ENCODE results near the gene LAMTOR1. TPM values are rescaled to one million over a fixed set of nuclear protein-coding genes. Genes with fewer than 3 reads are reported as not detected.
"Not testable (repeated sequence)": the region's sequence is repeated elsewhere in the genome, so short reads cannot be mapped to it uniquely, and the experiment has no call there.

The LAMTOR1 gene
- total RNA-seq, 1 donor from 2014 or later = 148 TPM

GRCh38 chr11:72135891-72136683 is 33.0 kb upstream of the LAMTOR1 start:
- intact Hi-C loops (cut with DNase I) = no loop called here
- no peak overlapping the region for H3K27ac ChIP-seq
- no peaks in the 10 kb centered on the region for H3K36me3 ChIP-seq
- H3K9me3 ChIP-seq = no peaks in the 10 kb centered on the region
- no peak for TF ChIP-seq CTCF (IDR thresholded peaks at IDR 0.05)
- no peaks in the 10 kb centered on the region for H3K4me1 ChIP-seq
- no peak for DNase-seq (ENCODE audit: low spot score in 2 of 2)
- no peak overlapping the region for H3K4me3 ChIP-seq
- H3K27me3 ChIP-seq = no peaks in the 10 kb centered on the region

DNA sequence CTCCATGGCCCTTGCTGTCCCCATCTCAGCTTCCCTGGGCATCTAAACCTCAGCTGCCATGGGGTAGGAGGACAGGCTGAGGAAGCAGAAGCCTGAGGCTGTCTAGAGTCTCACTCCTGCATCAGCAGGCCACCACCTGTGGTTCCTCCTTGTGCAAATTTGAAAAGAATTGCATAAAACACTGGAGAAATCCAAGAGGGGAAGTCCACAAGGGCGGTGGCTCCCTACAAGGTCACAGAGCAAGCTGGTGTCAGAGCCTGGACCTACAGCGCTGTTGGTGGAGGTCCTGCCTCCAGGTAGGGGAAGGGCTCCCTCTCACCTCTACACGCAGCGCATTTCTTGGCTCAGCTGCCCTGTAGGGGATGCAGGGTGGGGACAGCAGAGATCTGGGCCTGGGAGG is 32.4 kb upstream of the LAMTOR1 start, which contains the start of gene FOLR3:
Gene FOLR3 (plus strand): TSS at position 253 of the 400 bp plus-strand sequence. CDS start 228 bp downstream, outside the sequence.
- intact Hi-C loops (cut with DNase I); H3K9me3 ChIP-seq; H3K27ac ChIP-seq; H3K36me3 ChIP-seq; H3K4me1 ChIP-seq; H3K27me3 ChIP-seq; H3K4me3 ChIP-seq; DNase-seq (ENCODE audit: low spot score in 2 of 2): not testable (repeated sequence)

DNA sequence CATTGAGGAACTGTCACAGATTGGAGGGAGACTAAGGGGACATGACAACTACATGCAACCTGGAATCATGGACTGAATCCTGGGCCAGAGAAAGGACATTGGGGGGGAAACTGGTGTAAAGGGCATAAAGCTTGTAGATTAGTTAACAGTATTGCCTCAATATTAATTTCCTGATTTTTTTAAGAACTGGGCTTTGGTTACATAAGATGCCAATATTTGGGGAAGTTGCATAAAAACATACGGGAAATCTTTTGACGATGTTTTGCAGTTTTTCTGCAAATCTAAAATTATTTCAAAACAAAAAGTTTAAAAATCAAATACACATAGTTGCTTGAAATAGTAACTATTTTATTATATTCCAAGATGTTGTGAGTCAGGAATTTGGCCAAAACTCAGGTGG is 29.5 kb upstream of the LAMTOR1 start:
- DNase-seq (ENCODE audit: low spot score in 2 of 2) = no peak
- Histone ChIP-seq H3K36me3 (no peaks in the 10 kb centered on the region), H3K27me3 (no peaks in the 10 kb centered on the region), H3K4me3 (no peak overlapping the region), H3K27ac (no peak overlapping the region), H3K4me1 (no peaks in the 10 kb centered on the region), H3K9me3 (no peaks in the 10 kb centered on the region)
- TF ChIP-seq CTCF (IDR thresholded peaks at IDR 0.05) = no peak
- intact Hi-C loops (cut with DNase I) = no loop called here

DNA sequence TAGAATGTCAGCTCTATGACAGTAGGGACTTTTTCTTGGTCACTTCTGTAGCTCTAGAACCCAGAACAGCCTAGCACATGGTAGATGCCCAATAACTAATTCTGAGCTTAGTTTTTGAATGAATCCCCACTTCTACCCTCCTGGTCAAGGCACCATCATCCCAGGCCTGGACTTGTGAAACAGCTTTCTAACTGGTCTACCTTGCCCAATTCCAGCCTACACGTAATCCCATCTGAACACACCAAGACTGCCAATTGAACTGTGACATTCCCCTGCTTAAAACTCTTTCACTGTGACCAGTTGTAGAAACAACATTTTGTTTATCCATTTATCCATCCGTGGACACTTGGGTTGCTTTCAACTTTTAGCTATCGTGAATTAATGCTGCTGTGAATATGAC is 26.3 kb upstream of the LAMTOR1 start:
- H3K9me3 ChIP-seq = no peaks in the 10 kb centered on the region
- no peak overlapping the region for H3K4me3 ChIP-seq
- no peaks in the 10 kb centered on the region for H3K36me3 ChIP-seq
- no peak overlapping the region for H3K27ac ChIP-seq
- no peak for TF ChIP-seq CTCF (IDR thresholded peaks at IDR 0.05)
- no peaks in the 10 kb centered on the region for H3K4me1 ChIP-seq
- no peaks in the 10 kb centered on the region for H3K27me3 ChIP-seq
- DNase-seq (ENCODE audit: low spot score in 2 of 2) = no peak
- intact Hi-C loops (cut with DNase I) = no loop called here

- intact Hi-C loops (cut with DNase I) = no loop called here
- no peaks in the 10 kb centered on the region for H3K27me3 ChIP-seq
- no peak overlapping the region for H3K4me3 ChIP-seq
- no peaks in the 10 kb centered on the region for H3K4me1 ChIP-seq
- H3K36me3 ChIP-seq = no peaks in the 10 kb centered on the region
- no peaks in the 10 kb centered on the region for H3K9me3 ChIP-seq
- no peak for TF ChIP-seq CTCF (IDR thresholded peaks at IDR 0.05)
- DNase-seq (ENCODE audit: low spot score in 2 of 2) = no peak
- H3K27ac ChIP-seq = no peak overlapping the region
Measured at GRCh38 chr11:72127923-72128322, 24.8 kb upstream of the LAMTOR1 start.

DNA sequence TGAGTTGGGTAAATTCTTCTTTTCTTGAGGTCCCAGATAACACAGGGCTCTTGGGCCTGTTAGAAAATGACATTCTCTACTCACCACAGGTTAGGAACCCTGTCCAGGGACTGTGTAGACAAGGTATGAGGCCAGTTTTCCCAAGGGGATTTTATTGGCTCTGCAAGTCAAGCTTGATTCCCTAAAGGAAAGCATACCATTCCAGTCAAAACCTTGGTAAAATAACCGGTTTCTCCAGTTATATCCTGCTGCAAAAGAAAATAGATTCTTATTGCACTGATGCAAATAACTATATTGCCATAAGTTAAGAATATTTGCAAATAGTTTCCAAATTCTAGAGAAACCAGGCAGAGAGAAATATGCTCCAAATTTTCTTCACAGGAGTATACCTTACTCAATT is 22.9 kb upstream of the LAMTOR1 start:
- TF ChIP-seq CTCF (IDR thresholded peaks at IDR 0.05) = no peak
- Histone ChIP-seq H3K27ac (no peak overlapping the region), H3K4me3 (no peak overlapping the region), H3K9me3 (no peaks in the 10 kb centered on the region), H3K27me3 (no peaks in the 10 kb centered on the region), H3K4me1 (no peaks in the 10 kb centered on the region), H3K36me3 (no peaks in the 10 kb centered on the region)
- DNase-seq (ENCODE audit: low spot score in 2 of 2) = no peak
- intact Hi-C loops (cut with DNase I) = no loop called here

All from ascending aorta (tissue), 2 donors.